DND-41 (cell line): ENCODE data around the gene PI4KA.
"Not testable (repeated sequence)": the region's sequence is repeated elsewhere in the genome, so short reads cannot be mapped to it uniquely, and the experiment has no call there.

Experiments used
- ATAC-seq: fragments of 200-7000 bp; cut with Tn5 transposase; 3 replicates; pipeline ENCODE4 v1.9.1; 2021; ENCODE audit warnings: low read depth; ENCODE audit not compliant: insufficient read depth
- DNase-seq: peaks from one replicate; pipeline ENCODE4 v3.0.0-alpha.2; 2020
- H2AFZ ChIP-seq: 2 replicates; pipeline ENCODE4 v1.6.0; 2012; ENCODE audit warnings: low read depth, low read length
- H3K27ac ChIP-seq: 2 replicates; pipeline ENCODE4 v1.5.1; 2012; ENCODE audit warnings: low read length, inconsistent platforms
- H3K27me3 ChIP-seq: fragments of 200-600 bp; sonication (generic); 2 replicates; pipeline ENCODE4 v1.6.0; 2012; ENCODE audit warnings: low read length, mild to moderate bottlenecking, inconsistent platforms; ENCODE audit not compliant: insufficient read depth, poor library complexity
- H3K36me3 ChIP-seq: 2 replicates; pipeline ENCODE4 v1.5.1; 2012; ENCODE audit warnings: low read length, inconsistent platforms; ENCODE audit not compliant: insufficient read depth
- H3K4me1 ChIP-seq: 2 replicates; pipeline ENCODE4 v1.5.1; 2012; ENCODE audit warnings: mild to moderate bottlenecking, low read length; ENCODE audit not compliant: insufficient read depth
- H3K4me2 ChIP-seq: 2 replicates; pipeline ENCODE4 v1.6.0; 2012; ENCODE audit warnings: mild to moderate bottlenecking, moderate library complexity, low read length, inconsistent platforms; ENCODE audit not compliant: insufficient read depth
- H3K4me3 ChIP-seq, 2 experiments: fragments of 200-600 bp in 1 of 2; shearing (Covaris generic) in 1 of 2; 2 replicates each; pipeline ENCODE4 v1.5.1; 2012 to 2016; ENCODE audit warnings: inconsistent platforms in 2 of 2, low read length in 2 of 2, mild to moderate bottlenecking in 2 of 2, low read depth in 1 of 2, moderate library complexity in 1 of 2
- H3K79me2 ChIP-seq: 2 replicates; pipeline ENCODE4 v1.6.0; 2012; ENCODE audit warnings: low read length, inconsistent platforms; ENCODE audit not compliant: insufficient read depth
- H3K9ac ChIP-seq: 2 replicates; pipeline ENCODE4 v1.6.0; 2012; ENCODE audit warnings: low read depth, mild to moderate bottlenecking, inconsistent platforms, low read length, moderate library complexity
- H3K9me3 ChIP-seq: 2 replicates; pipeline ENCODE4 v1.5.1; 2012; ENCODE audit warnings: low read length, moderate library complexity, mild to moderate bottlenecking, inconsistent platforms; ENCODE audit not compliant: insufficient read depth, severe bottlenecking
- H4K20me1 ChIP-seq: 2 replicates; pipeline ENCODE4 v1.6.0; 2012; ENCODE audit warnings: low read length; ENCODE audit not compliant: insufficient read depth
- CTCF ChIP-seq: IDR thresholded peaks from 2 replicates; pipeline ENCODE4 v1.5.1; 2012; ENCODE audit warnings: borderline replicate concordance, low read length, moderate library complexity, mild to moderate bottlenecking; ENCODE audit not compliant: poor library complexity, severe bottlenecking; ENCODE audit errors: extremely low read depth
- EZH2 ChIP-seq: IDR thresholded peaks from 3 replicates; pipeline ENCODE4 v1.6.1; 2012; ENCODE audit warnings: borderline replicate concordance, low read depth, mild to moderate bottlenecking, moderate library complexity, low read length, inconsistent platforms; ENCODE audit not compliant: severe bottlenecking

Gene PI4KA

GRCh38 chr22:20668769-20669168 lies 189.8 kb downstream of the PI4KA start:
- not testable (repeated sequence) for H3K4me1 ChIP-seq, H3K4me3 ChIP-seq, ATAC-seq, H4K20me1 ChIP-seq, H2AFZ ChIP-seq, H3K27ac ChIP-seq, H3K9me3 ChIP-seq, H3K4me2 ChIP-seq, H3K9ac ChIP-seq, H3K79me2 ChIP-seq, DNase-seq, H3K36me3 ChIP-seq, H3K27me3 ChIP-seq

GRCh38 chr22:20668226-20668625 lies 190.4 kb downstream of the PI4KA start:
- H2AFZ ChIP-seq, DNase-seq, H3K9ac ChIP-seq, H3K27me3 ChIP-seq, H3K27ac ChIP-seq, H3K4me3 ChIP-seq, H3K9me3 ChIP-seq, H3K79me2 ChIP-seq, ATAC-seq, H4K20me1 ChIP-seq, H3K36me3 ChIP-seq, H3K4me2 ChIP-seq, H3K4me1 ChIP-seq: not testable (repeated sequence)

- H3K36me3 ChIP-seq, DNase-seq, H3K27ac ChIP-seq, H3K4me3 ChIP-seq, H3K9me3 ChIP-seq, H3K4me1 ChIP-seq, H3K4me2 ChIP-seq, H3K27me3 ChIP-seq, H3K9ac ChIP-seq, H3K79me2 ChIP-seq, ATAC-seq, H4K20me1 ChIP-seq, H2AFZ ChIP-seq: not testable (repeated sequence)
Observed at GRCh38 chr22:20667548-20667947, 191.1 kb downstream of the PI4KA start.

GRCh38 chr22:20666560-20666959 lies 192.1 kb downstream of the PI4KA start:
- peaks cover 7% of the 10 kb centered on the region for H3K27me3 ChIP-seq
- DNase-seq (no peak), ATAC-seq (no peak)
- no peak overlapping the region for H3K4me2 ChIP-seq
- H3K9ac ChIP-seq = no peak overlapping the region
- H2AFZ ChIP-seq = no peak overlapping the region
- H3K4me3 ChIP-seq = no peak overlapping the region
- no peaks in the 10 kb centered on the region for H4K20me1 ChIP-seq
- no peaks in the 10 kb centered on the region for H3K79me2 ChIP-seq
- no peak for TF ChIP-seq EZH2
- TF ChIP-seq CTCF = no peak
- no peaks in the 10 kb centered on the region for H3K9me3 ChIP-seq
- H3K36me3 ChIP-seq = no peaks in the 10 kb centered on the region
- no peak overlapping the region for H3K27ac ChIP-seq
- no peaks in the 10 kb centered on the region for H3K4me1 ChIP-seq

- ATAC-seq (no peak), DNase-seq (no peak)
- H3K27ac ChIP-seq = no peak overlapping the region
- no peak overlapping the region for H3K4me3 ChIP-seq
- H3K9me3 ChIP-seq = no peaks in the 10 kb centered on the region
- H3K27me3 ChIP-seq = peaks cover 7% of the 10 kb centered on the region
- no peak overlapping the region for H2AFZ ChIP-seq
- H3K79me2 ChIP-seq = no peaks in the 10 kb centered on the region
- no peak for TF ChIP-seq EZH2
- no peak for TF ChIP-seq CTCF
- H3K9ac ChIP-seq = no peak overlapping the region
- H3K36me3 ChIP-seq = no peaks in the 10 kb centered on the region
- no peak overlapping the region for H3K4me2 ChIP-seq
- H4K20me1 ChIP-seq = no peaks in the 10 kb centered on the region
- no peaks in the 10 kb centered on the region for H3K4me1 ChIP-seq
Observed at GRCh38 chr22:20664594-20664959, 194.0 kb downstream of the PI4KA start.
